ENCODE data around the gene DPEP2NB. TPM values are rescaled to one million over a fixed set of nuclear protein-coding genes. Genes with fewer than 3 reads are reported as not detected.

DPEP2NB gene
- total RNA-seq, 1 experiment from 2014 or later = not detected

DNA sequence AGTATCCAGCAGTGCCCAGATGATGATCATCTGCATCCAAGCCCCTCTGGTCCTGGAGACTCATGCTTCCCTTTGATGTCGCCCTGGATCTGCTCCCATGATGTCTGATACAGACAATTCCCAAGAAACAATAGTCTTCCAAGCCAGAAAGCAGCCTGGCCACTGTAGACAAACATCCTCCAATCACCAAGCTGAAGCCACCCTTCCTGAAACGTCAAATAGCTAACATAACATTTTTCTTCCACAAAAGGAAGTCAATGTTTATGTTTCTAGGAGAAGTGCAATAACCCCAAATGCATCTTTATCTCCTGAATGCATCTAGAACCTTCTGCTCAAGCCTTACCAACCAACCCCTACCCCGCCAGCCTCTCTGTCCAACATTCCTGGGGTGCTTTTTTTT, 15.3 kb downstream of the DPEP2NB start:
- TF ChIP-seq, protein P1, sequence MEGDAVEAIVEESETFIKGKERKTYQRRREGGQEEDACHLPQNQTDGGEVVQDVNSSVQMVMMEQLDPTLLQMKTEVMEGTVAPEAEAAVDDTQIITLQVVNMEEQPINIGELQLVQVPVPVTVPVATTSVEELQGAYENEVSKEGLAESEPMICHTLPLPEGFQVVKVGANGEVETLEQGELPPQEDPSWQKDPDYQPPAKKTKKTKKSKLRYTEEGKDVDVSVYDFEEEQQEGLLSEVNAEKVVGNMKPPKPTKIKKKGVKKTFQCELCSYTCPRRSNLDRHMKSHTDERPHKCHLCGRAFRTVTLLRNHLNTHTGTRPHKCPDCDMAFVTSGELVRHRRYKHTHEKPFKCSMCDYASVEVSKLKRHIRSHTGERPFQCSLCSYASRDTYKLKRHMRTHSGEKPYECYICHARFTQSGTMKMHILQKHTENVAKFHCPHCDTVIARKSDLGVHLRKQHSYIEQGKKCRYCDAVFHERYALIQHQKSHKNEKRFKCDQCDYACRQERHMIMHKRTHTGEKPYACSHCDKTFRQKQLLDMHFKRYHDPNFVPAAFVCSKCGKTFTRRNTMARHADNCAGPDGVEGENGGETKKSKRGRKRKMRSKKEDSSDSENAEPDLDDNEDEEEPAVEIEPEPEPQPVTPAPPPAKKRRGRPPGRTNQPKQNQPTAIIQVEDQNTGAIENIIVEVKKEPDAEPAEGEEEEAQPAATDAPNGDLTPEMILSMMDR (conservative IDR thresholded peaks at IDR 0.05) = no peak
- Histone ChIP-seq H2BK12ac (ENCODE audit: insufficient read length, low read depth, low read length) (no peak overlapping the region), H3K23ac (ENCODE audit: insufficient read length, low read depth, low read length) (no peak overlapping the region), H3K4ac (ENCODE audit: low read depth, low read length) (no peak overlapping the region), H3K27me3 (ENCODE audit: insufficient read depth, low read length) (no peaks in the 10 kb centered on the region), H3K56ac (ENCODE audit: insufficient read length, low read depth, low read length) (no peak overlapping the region), H3K18ac (ENCODE audit: insufficient read length, low read depth, low read length) (no peak overlapping the region), H3K14ac (ENCODE audit: insufficient read depth, low read length) (no peak overlapping the region), H3K79me2 (ENCODE audit: insufficient read depth, low read length) (no peaks in the 10 kb centered on the region), H4K91ac (ENCODE audit: insufficient read length, low read depth, low read length) (no peak overlapping the region), H2BK20ac (ENCODE audit: low read depth, low read length, poor library complexity, severe bottlenecking) (no peak overlapping the region), H3K23me2 (ENCODE audit: insufficient read length, low read depth, low read length, poor library complexity, severe bottlenecking) (no peaks in the 10 kb centered on the region), H4K8ac (replicated peaks; ENCODE audit: insufficient read length, low read depth, low read length) (no peak overlapping the region), H3K79me1 (ENCODE audit: insufficient read depth, low read depth, low read length, poor library complexity, severe bottlenecking) (no peaks in the 10 kb centered on the region), H4K20me1 (ENCODE audit: control insufficient read depth, insufficient read depth, insufficient read length) (no peaks in the 10 kb centered on the region), H3K9ac (ENCODE audit: extremely low read depth, insufficient read length, low read length) (no peak overlapping the region), H2BK15ac (ENCODE audit: low read depth, low read length) (no peak overlapping the region), H3K4me1 (ENCODE audit: insufficient read depth, low read length) (0 out of 2 replicates have a peak, but pooled peaks cover 2% of the 10 kb centered on the region), H2AFZ (ENCODE audit: low read length) (no peak overlapping the region), H2BK5ac (ENCODE audit: insufficient read length, low read length) (no peak overlapping the region), H3K9me3 (ENCODE audit: control insufficient read depth, low read depth, low read length) (no peaks in the 10 kb centered on the region), H2AK5ac (ENCODE audit: insufficient read length, low read length) (no peak overlapping the region), H3K4me2 (ENCODE audit: insufficient read depth, insufficient read length, low read length) (no peak overlapping the region), H3T11ph (ENCODE audit: low read length) (no peak overlapping the region), H3K27ac (ENCODE audit: insufficient read length, low read depth, low read length) (no peak overlapping the region), H4K5ac (ENCODE audit: insufficient read length, low read depth, low read length) (no peak overlapping the region), H2BK120ac (ENCODE audit: low read depth, low read length, poor library complexity, severe bottlenecking) (no peak overlapping the region)
- peaks cover 5% of the 10 kb centered on the region for H3K27me3 Mint-ChIP-seq (ENCODE audit: low read depth)
- peaks cover under 1 to 5% of the 10 kb centered on the region in 2 experiments; a peak in 3 of 4 replicates for H3K4me1 Mint-ChIP-seq
- peaks cover 0 to 3% (median 0%) of the 10 kb centered on the region in 3 experiments; a peak in 2 of 7 replicates for H3K36me3 Mint-ChIP-seq (ENCODE audit: insufficient read depth in 1 of 3, low read depth in 3 of 3)
- no peak for DNase-seq
- H3K4me3 Mint-ChIP-seq = no peak overlapping the region
- no CpG with 5 or more reads among the region's 3 CpGs for WGBS (ENCODE audit: extremely low coverage, insufficient read length, low lambda C conversion rate)
- no peaks in the 10 kb centered on the region; a peak in 1 of 5 replicates for H3K9me3 Mint-ChIP-seq
- H3K27ac Mint-ChIP-seq = no peak overlapping the region
